ENCODE measurements around the gene IREB2.

Gene IREB2

DNA sequence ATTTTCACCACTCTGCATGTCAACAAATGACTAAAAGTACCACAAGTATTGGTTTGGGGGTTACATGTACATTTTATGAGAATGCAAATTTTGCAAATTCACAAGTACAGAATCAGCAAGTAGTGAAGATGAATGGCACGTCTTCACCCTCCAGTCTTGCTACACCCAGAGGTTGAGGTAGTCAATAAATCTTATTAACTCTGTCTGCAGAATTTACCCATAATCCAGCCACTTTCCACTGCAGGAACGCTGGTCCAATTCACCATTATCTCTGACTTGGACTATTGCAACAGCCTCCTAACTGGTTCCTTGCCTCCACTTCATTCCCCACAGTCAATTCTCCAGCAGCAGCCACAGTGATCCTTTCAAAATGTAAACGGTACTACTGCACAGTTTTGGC lies 112.8 kb downstream of the IREB2 start:
- DNase-seq (ENCODE audit: low read depth) = no peak

Data from activated T-cell treated with anti-CD3 and anti-CD28 coated beads for 24 hours (primary cell).